Esophagus mucosa (tissue), 1 donor: ENCODE measurements around the gene PITPNM1. TPM values are rescaled to one million over a fixed set of nuclear protein-coding genes. Genes with fewer than 3 reads are reported as not detected.

ENCODE experiments used
- ATAC-seq: fragments of 200-7000 bp; cut with Tn5 transposase; one replicate; pipeline ENCODE4 v1.9.1; 2020
- total RNA-seq: library from RNA; stranded (reverse); gene quantifications from one replicate; pipeline ENCODE4 v1.2.4, GENCODE V29; 2023
- donor health status: DM: yes; HTN: yes; CAD: no.

Gene PITPNM1
- total RNA-seq, 1 donor from 2014 or later, result 36.5 TPM

- no peak for ATAC-seq
Measured at GRCh38 chr11:67502328-67502979, 2.7 kb downstream of the PITPNM1 start.

- ATAC-seq, result no peak
Measured at GRCh38 chr11:67501854-67502253, 3.3 kb downstream of the PITPNM1 start.

GRCh38 chr11:67500831-67501715, 4.1 kb downstream of the PITPNM1 start:
- ATAC-seq, result no peak

- no peak for ATAC-seq
Measured at GRCh38 chr11:67500484-67500821, 4.7 kb downstream of the PITPNM1 start.

- ATAC-seq, result no peak
Measured at GRCh38 chr11:67499808-67500483, 5.2 kb downstream of the PITPNM1 start.

- no peak for ATAC-seq
Measured at GRCh38 chr11:67498544-67498972, 6.6 kb downstream of the PITPNM1 start.

GRCh38 chr11:67497656-67498291, 7.4 kb downstream of the PITPNM1 start:
- ATAC-seq, result no peak

- no peak for ATAC-seq
Measured at GRCh38 chr11:67496113-67496512, 9.1 kb downstream of the PITPNM1 start.

- no peak for ATAC-seq
Measured at GRCh38 chr11:67495234-67496005, 9.7 kb downstream of the PITPNM1 start.

GRCh38 chr11:67494371-67495233, 10.6 kb downstream of the PITPNM1 start:
- ATAC-seq, result no peak

GRCh38 chr11:67493548-67494370, 11.4 kb downstream of the PITPNM1 start:
- no peak for ATAC-seq

GRCh38 chr11:67492801-67493547, 12.2 kb downstream of the PITPNM1 start:
- no peak for ATAC-seq

- ATAC-seq, result no peak
Measured at GRCh38 chr11:67492069-67492727, 13.0 kb downstream of the PITPNM1 start.

GRCh38 chr11:67491276-67492068, 13.7 kb downstream of the PITPNM1 start:
- ATAC-seq, result no peak

GRCh38 chr11:67490727-67491065, 14.5 kb downstream of the PITPNM1 start:
- ATAC-seq, result no peak

GRCh38 chr11:67489885-67490726, 15.1 kb downstream of the PITPNM1 start:
- no peak for ATAC-seq

GRCh38 chr11:67489203-67489884, 15.8 kb downstream of the PITPNM1 start:
- no peak for ATAC-seq
